Measurements from ENCODE around the gene CD2AP. TPM values are rescaled to one million over a fixed set of nuclear protein-coding genes. Genes with fewer than 3 reads are reported as not detected.

The CD2AP gene
- polyA plus RNA-seq, 12 donors, result 9.4 to 20.5 (median 13.7) TPM; not detected in 1

GRCh38 chr6:47674673-47675072 lies 197.1 kb downstream of the CD2AP start:
- DNase-seq, result no peak

Other genes starting within 250 kb of the CD2AP start
- gene TNFRSF21, start 167.9 kb upstream of the CD2AP start, polyA plus RNA-seq (ENCODE audit: insufficient read length in 12 of 12), result 10 to 100 TPM in 11 of 12 donors, not detected in 1; 12.0 to 36.3 (median 17.5) TPM
- 1 to 10 TPM in 2 of 12 donors, under 1 TPM in 2, not detected in 8; 0.04 to 3.0 (median 1.1) TPM for gene ADGRF4, start 220.8 kb downstream of the CD2AP start, polyA plus RNA-seq (ENCODE audit: insufficient read length in 12 of 12)

Measured in muscle of arm (tissue), 12 donors.